K562 (cell line): ENCODE results near the gene SCYL1.

Experiments used
- CHD4 ChIP-seq: fragments of 200-600 bp; sonication (generic); IDR thresholded peaks from 3 replicates; pipeline ENCODE4 v1.6.1; 2012; ENCODE audit warnings: low read depth, mild to moderate bottlenecking, mixed read lengths, low read length, inconsistent platforms; ENCODE audit not compliant: insufficient read depth, insufficient replicate concordance, poor library complexity, severe bottlenecking
- CREB1 ChIP-seq, 2 experiments: sonication (generic) in 1 of 2; formaldehyde crosslinking in 1 of 2; IDR thresholded peaks; 2 replicates each; pipeline versions ENCODE4 v1.6.1 to v1.8.0; 2012 to 2022; ENCODE audit warnings: inconsistent platforms in 1 of 2, mild to moderate bottlenecking in 1 of 2, missing genetic modification reagents in 1 of 2, moderate library complexity in 1 of 2
- FOXK1 ChIP-seq: sonication (generic); formaldehyde crosslinking; IDR thresholded peaks from 2 replicates; pipeline ENCODE4 v1.8.0; 2022; ENCODE audit warnings: missing genetic modification reagents, mild to moderate bottlenecking, borderline replicate concordance
- JUN ChIP-seq, 2 experiments: sonication (generic) in 1 of 2; formaldehyde crosslinking in 1 of 2; IDR thresholded peaks; 2 replicates each; pipeline versions ENCODE4 v1.6.1 to v1.8.0; 2012 to 2022; ENCODE audit warnings: borderline replicate concordance in 2 of 2, mild to moderate bottlenecking in 2 of 2, improper control_type of control experiment in 1 of 2, low read depth in 1 of 2, low read length in 1 of 2, missing genetic modification reagents in 1 of 2
- SNRNP70 ChIP-seq: fragments of 200-400 bp; formaldehyde crosslinking; optimal IDR thresholded peaks from 2 replicates; pipeline ENCODE3; 2017; ENCODE audit warnings: low read depth, low read length
- TCF7 ChIP-seq: sonication (generic); IDR thresholded peaks from 2 replicates; pipeline ENCODE4 v1.6.1; 2016; ENCODE audit warnings: antibody characterized with exemption, borderline replicate concordance
- ZBTB7A ChIP-seq: IDR thresholded peaks from 2 replicates; pipeline ENCODE4 v1.6.1; 2011; ENCODE audit warnings: low read depth, mild to moderate bottlenecking, low read length, moderate library complexity, borderline replicate concordance; ENCODE audit not compliant: control insufficient read depth
- ZNF780A ChIP-seq: fragments of 250-450 bp; sonication (Bioruptor Pico); IDR thresholded peaks from 2 replicates; pipeline ENCODE4 v1.5.0; 2021; ENCODE audit warnings: mild to moderate bottlenecking
- TF ChIP-seq, protein P1 (sequence below), 3 experiments: IDR thresholded peaks in 2 of 3; conservative IDR thresholded peaks in 1 of 3; 2 replicates each; pipeline ENCODE4 v1.5.1; 2011 to 2012; ENCODE audit warnings: low read length in 3 of 3, mild to moderate bottlenecking in 3 of 3, control low read depth in 2 of 3, improper control_type of control experiment in 1 of 3, inconsistent platforms in 1 of 3, low read depth in 1 of 3, mixed read lengths in 1 of 3, moderate library complexity in 1 of 3; ENCODE audit not compliant: insufficient read depth in 2 of 3
- TF ChIP-seq, protein P2 (sequence below), 2 experiments: fragments of 450-650 bp in 1 of 2; sonication (generic) in 1 of 2; formaldehyde crosslinking; conservative IDR thresholded peaks; 2 replicates each; pipeline versions ENCODE4 v1.4.0 to v1.8.1; 2020 to 2022; ENCODE audit warnings: mild to moderate bottlenecking in 1 of 2, missing genetic modification reagents in 1 of 2
- TF ChIP-seq, protein P3 (sequence below): sonication (generic); formaldehyde crosslinking; IDR thresholded peaks from 2 replicates; pipeline ENCODE4 v1.8.1; 2022; ENCODE audit warnings: missing genetic modification reagents
- TF ChIP-seq, protein P4 (sequence below), 2 experiments: fragments of 450-650 bp; IDR thresholded peaks; 2 replicates each; pipeline ENCODE4 v1.6.1; 2016

DNA sequence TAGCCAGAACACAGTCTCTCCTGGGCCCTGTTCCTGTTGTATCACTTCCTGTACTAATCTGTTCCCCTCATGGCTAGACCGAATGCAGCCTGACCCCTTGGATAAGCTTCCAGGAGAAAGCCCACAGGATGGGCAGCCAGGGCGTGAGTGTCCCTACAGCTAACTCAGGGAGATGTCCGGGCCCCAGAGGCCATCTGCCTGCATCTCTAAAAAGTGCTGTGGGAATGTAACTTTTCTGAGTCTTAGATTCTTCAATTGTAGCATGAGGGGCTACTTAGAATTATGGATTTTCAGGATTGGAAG, 33.8 kb upstream of the SCYL1 start:
- TF ChIP-seq, protein P1, sequence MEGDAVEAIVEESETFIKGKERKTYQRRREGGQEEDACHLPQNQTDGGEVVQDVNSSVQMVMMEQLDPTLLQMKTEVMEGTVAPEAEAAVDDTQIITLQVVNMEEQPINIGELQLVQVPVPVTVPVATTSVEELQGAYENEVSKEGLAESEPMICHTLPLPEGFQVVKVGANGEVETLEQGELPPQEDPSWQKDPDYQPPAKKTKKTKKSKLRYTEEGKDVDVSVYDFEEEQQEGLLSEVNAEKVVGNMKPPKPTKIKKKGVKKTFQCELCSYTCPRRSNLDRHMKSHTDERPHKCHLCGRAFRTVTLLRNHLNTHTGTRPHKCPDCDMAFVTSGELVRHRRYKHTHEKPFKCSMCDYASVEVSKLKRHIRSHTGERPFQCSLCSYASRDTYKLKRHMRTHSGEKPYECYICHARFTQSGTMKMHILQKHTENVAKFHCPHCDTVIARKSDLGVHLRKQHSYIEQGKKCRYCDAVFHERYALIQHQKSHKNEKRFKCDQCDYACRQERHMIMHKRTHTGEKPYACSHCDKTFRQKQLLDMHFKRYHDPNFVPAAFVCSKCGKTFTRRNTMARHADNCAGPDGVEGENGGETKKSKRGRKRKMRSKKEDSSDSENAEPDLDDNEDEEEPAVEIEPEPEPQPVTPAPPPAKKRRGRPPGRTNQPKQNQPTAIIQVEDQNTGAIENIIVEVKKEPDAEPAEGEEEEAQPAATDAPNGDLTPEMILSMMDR (IDR thresholded peaks at IDR 0.05 in 2 of 3, conservative IDR thresholded peaks at IDR 0.05 in 1 of 3; ENCODE audit: insufficient read depth in 2 of 3, low read depth in 1 of 3, low read length in 3 of 3), result no peak
- TF ChIP-seq ZNF780A (CRISPR knock-in tag), result no peak
- TF ChIP-seq TCF7, result no peak
- no peak for TF ChIP-seq JUN (IDR thresholded peaks at IDR 0.05; ENCODE audit: borderline replicate concordance, low read depth, low read length)
- no peak for TF ChIP-seq JUN (CRISPR knock-in tag; IDR thresholded peaks at IDR 0.05; ENCODE audit: borderline replicate concordance)
- TF ChIP-seq, protein P2, sequence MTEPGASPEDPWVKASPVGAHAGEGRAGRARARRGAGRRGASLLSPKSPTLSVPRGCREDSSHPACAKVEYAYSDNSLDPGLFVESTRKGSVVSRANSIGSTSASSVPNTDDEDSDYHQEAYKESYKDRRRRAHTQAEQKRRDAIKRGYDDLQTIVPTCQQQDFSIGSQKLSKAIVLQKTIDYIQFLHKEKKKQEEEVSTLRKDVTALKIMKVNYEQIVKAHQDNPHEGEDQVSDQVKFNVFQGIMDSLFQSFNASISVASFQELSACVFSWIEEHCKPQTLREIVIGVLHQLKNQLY (CRISPR knock-in tag; conservative IDR thresholded peaks at IDR 0.05), result no peak
- no peak for TF ChIP-seq SNRNP70
- no peak for TF ChIP-seq ZBTB7A
- TF ChIP-seq, protein P3, sequence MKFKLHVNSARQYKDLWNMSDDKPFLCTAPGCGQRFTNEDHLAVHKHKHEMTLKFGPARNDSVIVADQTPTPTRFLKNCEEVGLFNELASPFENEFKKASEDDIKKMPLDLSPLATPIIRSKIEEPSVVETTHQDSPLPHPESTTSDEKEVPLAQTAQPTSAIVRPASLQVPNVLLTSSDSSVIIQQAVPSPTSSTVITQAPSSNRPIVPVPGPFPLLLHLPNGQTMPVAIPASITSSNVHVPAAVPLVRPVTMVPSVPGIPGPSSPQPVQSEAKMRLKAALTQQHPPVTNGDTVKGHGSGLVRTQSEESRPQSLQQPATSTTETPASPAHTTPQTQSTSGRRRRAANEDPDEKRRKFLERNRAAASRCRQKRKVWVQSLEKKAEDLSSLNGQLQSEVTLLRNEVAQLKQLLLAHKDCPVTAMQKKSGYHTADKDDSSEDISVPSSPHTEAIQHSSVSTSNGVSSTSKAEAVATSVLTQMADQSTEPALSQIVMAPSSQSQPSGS (CRISPR knock-in tag), result no peak
- TF ChIP-seq, protein P4, sequence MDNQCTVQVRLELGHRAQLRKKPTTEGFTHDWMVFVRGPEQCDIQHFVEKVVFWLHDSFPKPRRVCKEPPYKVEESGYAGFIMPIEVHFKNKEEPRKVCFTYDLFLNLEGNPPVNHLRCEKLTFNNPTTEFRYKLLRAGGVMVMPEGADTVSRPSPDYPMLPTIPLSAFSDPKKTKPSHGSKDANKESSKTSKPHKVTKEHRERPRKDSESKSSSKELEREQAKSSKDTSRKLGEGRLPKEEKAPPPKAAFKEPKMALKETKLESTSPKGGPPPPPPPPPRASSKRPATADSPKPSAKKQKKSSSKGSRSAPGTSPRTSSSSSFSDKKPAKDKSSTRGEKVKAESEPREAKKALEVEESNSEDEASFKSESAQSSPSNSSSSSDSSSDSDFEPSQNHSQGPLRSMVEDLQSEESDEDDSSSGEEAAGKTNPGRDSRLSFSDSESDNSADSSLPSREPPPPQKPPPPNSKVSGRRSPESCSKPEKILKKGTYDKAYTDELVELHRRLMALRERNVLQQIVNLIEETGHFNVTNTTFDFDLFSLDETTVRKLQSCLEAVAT (IDR thresholded peaks at IDR 0.05), result no peak
- TF ChIP-seq CREB1 (IDR thresholded peaks at IDR 0.05), result no peak
- TF ChIP-seq CREB1 (CRISPR knock-in tag; IDR thresholded peaks at IDR 0.05), result no peak
- no peak for TF ChIP-seq CHD4
- TF ChIP-seq FOXK1, result no peak
